ENCODE results near the gene BEST1.

Gene BEST1

GRCh38 chr11:61913699-61914395 lies 36.3 kb upstream of the BEST1 start:
- in situ Hi-C loops (cut with HindIII; ENCODE audit: low sequenced_read_pairs): loop anchor here (25.0 kb wide), 1 partner anchor 148 kb away; no protein-coding TSS in a partner anchor

GRCh38 chr11:61914471-61915171 lies 35.5 kb upstream of the BEST1 start:
- in situ Hi-C loops (cut with HindIII; ENCODE audit: low sequenced_read_pairs): loop anchor here (25.0 kb wide), 1 partner anchor 148 kb away; no protein-coding TSS in a partner anchor

- in situ Hi-C loops (cut with HindIII; ENCODE audit: low sequenced_read_pairs): loop anchor here (25.0 kb wide), 1 partner anchor 145 kb away; no protein-coding TSS in a partner anchor
These were observed 33.3 kb upstream of the BEST1 start for GRCh38 chr11:61916737-61917333.

GRCh38 chr11:61917334-61918109 lies 32.6 kb upstream of the BEST1 start, which contains the start of gene RAB3IL1:
Gene RAB3IL1 (minus strand): TSS chr11:61917566. CDS start chr11:61917367, 199 bp downstream.
- in situ Hi-C loops (cut with HindIII; ENCODE audit: low sequenced_read_pairs): loop anchor here (25.0 kb wide), 1 partner anchor 145 kb away; no protein-coding TSS in a partner anchor

GRCh38 chr11:61918251-61918937 lies 31.8 kb upstream of the BEST1 start:
- in situ Hi-C loops (cut with HindIII; ENCODE audit: low sequenced_read_pairs): loop anchor here (25.0 kb wide), 1 partner anchor 144 kb away; no protein-coding TSS in a partner anchor

GRCh38 chr11:61918938-61919704 lies 31.0 kb upstream of the BEST1 start:
- in situ Hi-C loops (cut with HindIII; ENCODE audit: low sequenced_read_pairs): loop anchor here (25.0 kb wide), 1 partner anchor 143 kb away; no protein-coding TSS in a partner anchor

- in situ Hi-C loops (cut with HindIII; ENCODE audit: low sequenced_read_pairs): loop anchor here (10.0 to 25.0 kb wide), 2 partner anchors 142 to 185 kb away; no protein-coding TSS in a partner anchor
These were observed 30.2 kb upstream of the BEST1 start for GRCh38 chr11:61919705-61920631.

GRCh38 chr11:61921446-61921845 lies 28.7 kb upstream of the BEST1 start:
- in situ Hi-C loops (cut with HindIII; ENCODE audit: low sequenced_read_pairs): loop anchor here (10.0 to 25.0 kb wide), 2 partner anchors 141 to 183 kb away; no protein-coding TSS in a partner anchor

GRCh38 chr11:61922539-61922938 lies 27.6 kb upstream of the BEST1 start:
- in situ Hi-C loops (cut with HindIII; ENCODE audit: low sequenced_read_pairs): loop anchor here (10.0 to 25.0 kb wide), 2 partner anchors 140 to 182 kb away; no protein-coding TSS in a partner anchor

GRCh38 chr11:61923166-61924063 lies 26.7 kb upstream of the BEST1 start:
- in situ Hi-C loops (cut with HindIII; ENCODE audit: low sequenced_read_pairs): loop anchor here (10.0 to 25.0 kb wide), 2 partner anchors 139 to 181 kb away; no protein-coding TSS in a partner anchor

GRCh38 chr11:61924064-61924455 lies 26.1 kb upstream of the BEST1 start:
- in situ Hi-C loops (cut with HindIII; ENCODE audit: low sequenced_read_pairs): loop anchor here (10.0 to 25.0 kb wide), 2 partner anchors 138 to 181 kb away; no protein-coding TSS in a partner anchor

- in situ Hi-C loops (cut with HindIII; ENCODE audit: low sequenced_read_pairs): loop anchor here (10.0 kb wide), 1 partner anchor 179 kb away; no protein-coding TSS in a partner anchor
These were observed 24.4 kb upstream of the BEST1 start for GRCh38 chr11:61925736-61926135.

GRCh38 chr11:61926235-61926634 lies 23.9 kb upstream of the BEST1 start:
- in situ Hi-C loops (cut with HindIII; ENCODE audit: low sequenced_read_pairs): loop anchor here (10.0 kb wide), 1 partner anchor 179 kb away; no protein-coding TSS in a partner anchor

GRCh38 chr11:61927501-61927900 lies 22.6 kb upstream of the BEST1 start:
- in situ Hi-C loops (cut with HindIII; ENCODE audit: low sequenced_read_pairs): loop anchor here (10.0 kb wide), 1 partner anchor 177 kb away; no protein-coding TSS in a partner anchor

- in situ Hi-C loops (cut with HindIII; ENCODE audit: low sequenced_read_pairs): loop anchor here (10.0 kb wide), 1 partner anchor 176 kb away; no protein-coding TSS in a partner anchor
These were observed 21.5 kb upstream of the BEST1 start for GRCh38 chr11:61928606-61929005.

- in situ Hi-C loops (cut with HindIII; ENCODE audit: low sequenced_read_pairs): no loop called here
These were observed 19.2 kb upstream of the BEST1 start for GRCh38 chr11:61930933-61931332.
